ENCODE results near the gene SPEN.
"Not testable (repeated sequence)": the region's sequence is repeated elsewhere in the genome, so short reads cannot be mapped to it uniquely, and the experiment has no call there.

GRCh38 chr1:15836511-15836771 is 11.1 kb upstream of the SPEN start:
- TF ChIP-seq CTCF (conservative IDR thresholded peaks at IDR 0.05; ENCODE audit: low read depth, low read length); EZH2 (IDR thresholded peaks at IDR 0.05; ENCODE audit: borderline replicate concordance, low read depth, low read length, poor library complexity, severe bottlenecking): not testable (repeated sequence)
